Measurements from ENCODE around the gene LYZ.

LYZ gene

GRCh38 chr12:69321351-69321750 is 26.8 kb upstream of the LYZ start:
- no peak overlapping the region for H3K27ac ChIP-seq
- no peak for TF ChIP-seq ZFX (IDR thresholded peaks at IDR 0.05; ENCODE audit: borderline replicate concordance)
- TF ChIP-seq, protein P1, sequence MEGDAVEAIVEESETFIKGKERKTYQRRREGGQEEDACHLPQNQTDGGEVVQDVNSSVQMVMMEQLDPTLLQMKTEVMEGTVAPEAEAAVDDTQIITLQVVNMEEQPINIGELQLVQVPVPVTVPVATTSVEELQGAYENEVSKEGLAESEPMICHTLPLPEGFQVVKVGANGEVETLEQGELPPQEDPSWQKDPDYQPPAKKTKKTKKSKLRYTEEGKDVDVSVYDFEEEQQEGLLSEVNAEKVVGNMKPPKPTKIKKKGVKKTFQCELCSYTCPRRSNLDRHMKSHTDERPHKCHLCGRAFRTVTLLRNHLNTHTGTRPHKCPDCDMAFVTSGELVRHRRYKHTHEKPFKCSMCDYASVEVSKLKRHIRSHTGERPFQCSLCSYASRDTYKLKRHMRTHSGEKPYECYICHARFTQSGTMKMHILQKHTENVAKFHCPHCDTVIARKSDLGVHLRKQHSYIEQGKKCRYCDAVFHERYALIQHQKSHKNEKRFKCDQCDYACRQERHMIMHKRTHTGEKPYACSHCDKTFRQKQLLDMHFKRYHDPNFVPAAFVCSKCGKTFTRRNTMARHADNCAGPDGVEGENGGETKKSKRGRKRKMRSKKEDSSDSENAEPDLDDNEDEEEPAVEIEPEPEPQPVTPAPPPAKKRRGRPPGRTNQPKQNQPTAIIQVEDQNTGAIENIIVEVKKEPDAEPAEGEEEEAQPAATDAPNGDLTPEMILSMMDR (IDR thresholded peaks at IDR 0.05), result no peak

GRCh38 chr12:69324797-69325466 is 23.2 kb upstream of the LYZ start:
- no peak overlapping the region for H3K27ac ChIP-seq

DNA sequence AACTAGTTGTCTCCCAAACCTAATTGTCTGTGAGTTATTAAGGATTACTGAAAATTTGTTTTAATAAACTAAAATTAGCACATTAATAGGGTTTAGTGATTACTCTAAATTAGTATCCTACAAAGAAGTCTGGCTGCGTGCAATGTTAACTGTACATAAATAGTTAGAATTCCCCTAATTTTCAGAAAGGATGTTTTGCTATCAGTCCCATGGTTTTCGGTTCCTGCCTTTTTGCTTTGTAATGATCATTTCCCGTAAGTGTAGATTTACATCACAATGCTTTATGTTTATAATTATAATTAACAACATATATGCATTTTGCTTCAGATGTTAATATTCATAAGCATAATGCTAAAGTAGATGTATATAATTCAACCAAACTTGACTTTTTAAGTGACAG is 19.8 kb upstream of the LYZ start:
- no peak for TF ChIP-seq ZFX (IDR thresholded peaks at IDR 0.05; ENCODE audit: borderline replicate concordance)
- TF ChIP-seq, protein P1 (IDR thresholded peaks at IDR 0.05), result no peak
- H3K27ac ChIP-seq, result no peak overlapping the region

More at GRCh38 chr12:69324797-69325466, 23.2 kb upstream of the LYZ start:
- TF ChIP-seq, protein P1 (IDR thresholded peaks at IDR 0.05), result no peak
- TF ChIP-seq ZFX (IDR thresholded peaks at IDR 0.05; ENCODE audit: borderline replicate concordance), result no peak

DNA sequence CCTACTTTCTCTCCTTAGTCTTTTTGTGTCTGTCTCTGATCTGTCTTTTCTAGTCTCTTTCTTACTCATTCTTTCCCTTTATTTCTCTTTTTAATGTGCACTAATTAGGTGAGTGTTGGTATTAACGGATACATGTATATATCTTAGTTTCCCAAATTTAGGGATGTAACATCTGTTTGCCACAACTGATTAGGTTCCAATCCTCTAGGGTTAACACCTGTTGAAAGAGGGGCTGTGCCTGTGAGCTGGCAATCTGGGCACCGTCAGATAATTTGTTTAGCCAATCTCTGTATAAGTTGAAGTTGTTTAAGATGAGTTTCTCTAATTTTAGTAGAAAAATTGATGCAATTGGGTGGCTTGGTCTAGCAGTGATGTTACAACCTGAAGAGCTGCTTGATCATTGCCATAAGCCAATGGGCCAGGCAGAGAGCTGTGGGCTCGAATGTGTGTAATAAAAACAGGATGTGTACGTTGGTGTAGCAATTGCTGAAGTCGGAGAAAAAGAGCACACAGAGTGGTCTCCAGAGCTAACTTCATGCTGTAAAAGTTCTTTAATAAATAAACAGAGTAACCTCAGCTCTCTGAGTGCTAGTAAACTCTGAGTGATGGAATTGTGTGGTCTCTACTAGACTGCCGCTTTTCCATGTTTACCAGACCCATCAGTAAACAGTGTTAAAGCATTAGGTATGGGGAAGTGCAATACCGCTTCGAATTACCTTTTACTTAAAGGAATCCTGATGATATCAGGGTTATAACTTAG is 18.3 kb upstream of the LYZ start:
- TF ChIP-seq, protein P1 (IDR thresholded peaks at IDR 0.05), result no peak
- TF ChIP-seq ZFX (IDR thresholded peaks at IDR 0.05; ENCODE audit: borderline replicate concordance), result no peak
- H3K27ac ChIP-seq, result no peak overlapping the region

- TF ChIP-seq ZFX (IDR thresholded peaks at IDR 0.05; ENCODE audit: borderline replicate concordance), result no peak
- TF ChIP-seq, protein P1 (IDR thresholded peaks at IDR 0.05), result no peak
- H3K27ac ChIP-seq, result peak overlapping the region; percentile 65
Observed at GRCh38 chr12:69330475-69331473, 17.4 kb upstream of the LYZ start.

GRCh38 chr12:69331519-69331908 is 16.7 kb upstream of the LYZ start:
- TF ChIP-seq, protein P1 (IDR thresholded peaks at IDR 0.05), result no peak
- no peak for TF ChIP-seq ZFX (IDR thresholded peaks at IDR 0.05; ENCODE audit: borderline replicate concordance)
- H3K27ac ChIP-seq, result peak overlapping the region; percentile 65

Measured in 22Rv1 (cell line).